CD4-positive, alpha-beta T cell treated with Interleukin-15 for 4 hours (primary cell): ENCODE data around the gene CNOT10.
"Not testable (repeated sequence)": the region's sequence is repeated elsewhere in the genome, so short reads cannot be mapped to it uniquely, and the experiment has no call there.

Source experiments
- DNase-seq: peaks from one replicate; pipeline ENCODE4 v3.0.0-alpha.2; 2020; ENCODE audit warnings: low spot score

Gene CNOT10

GRCh38 chr3:32696523-32696922 lies 11.5 kb downstream of the CNOT10 start:
- DNase-seq, result no peak

GRCh38 chr3:32698506-32698905 lies 13.5 kb downstream of the CNOT10 start:
- DNase-seq, result no peak

DNA sequence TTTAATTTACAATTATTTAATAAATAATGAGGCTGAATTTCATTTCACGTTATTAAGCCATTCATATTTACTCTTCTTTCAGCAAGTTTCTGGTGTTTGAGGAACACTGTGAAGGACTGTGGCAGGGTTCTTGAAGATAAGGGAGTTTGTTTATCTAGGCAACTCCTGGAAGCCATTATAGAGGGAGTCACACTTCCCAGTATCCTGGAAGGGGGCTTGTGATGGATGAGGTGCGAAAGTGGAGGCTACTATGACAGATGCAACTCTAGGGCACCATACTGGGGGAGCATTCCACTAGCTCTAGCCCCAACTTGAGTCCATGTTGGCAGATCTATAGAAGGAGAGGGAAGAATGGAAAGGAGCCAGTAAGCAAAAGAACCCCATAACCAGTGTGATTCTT lies 14.4 kb downstream of the CNOT10 start:
- DNase-seq, result no peak

DNA sequence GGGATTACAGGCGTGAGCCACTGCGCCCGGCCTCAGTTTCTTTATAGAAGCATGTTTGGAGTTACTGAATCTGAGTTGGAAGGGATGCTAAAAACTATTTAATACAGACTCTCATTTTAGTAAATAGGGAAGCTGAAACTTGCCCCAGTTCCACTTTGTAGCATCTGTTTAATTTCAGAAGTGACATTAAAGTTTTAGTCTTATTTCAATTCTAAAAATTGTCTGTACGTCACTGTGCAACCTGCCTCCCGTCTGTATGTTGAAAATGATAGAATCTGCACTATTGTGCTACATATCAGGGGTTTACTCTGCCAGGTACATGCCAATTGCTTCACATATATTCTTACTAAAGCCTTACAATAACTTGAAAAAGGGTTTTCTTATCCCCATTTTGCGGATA lies 15.3 kb downstream of the CNOT10 start:
- no peak for DNase-seq

DNA sequence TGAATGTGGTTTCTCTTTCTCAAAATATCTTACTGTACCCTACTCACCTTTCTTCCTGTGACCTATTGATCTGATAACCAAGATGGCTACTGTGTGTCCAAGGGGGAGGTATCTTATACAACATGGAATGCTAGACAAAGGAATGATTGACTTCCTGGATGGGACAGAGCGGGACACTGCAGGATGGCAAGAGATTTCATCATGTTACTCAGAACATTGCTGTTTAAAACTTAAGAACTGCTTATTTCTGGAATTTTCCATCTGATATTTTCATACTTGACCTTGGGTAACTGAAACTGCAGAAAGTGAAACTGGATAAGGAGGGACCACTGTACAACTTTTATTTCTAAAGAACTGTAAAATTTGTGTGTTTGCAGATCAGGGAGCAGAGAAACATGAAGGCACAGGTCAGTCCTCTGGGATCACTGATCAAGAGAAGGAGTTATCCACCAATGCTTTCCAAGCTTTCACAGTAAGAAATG lies 18.5 kb downstream of the CNOT10 start:
- no peak for DNase-seq

GRCh38 chr3:32705232-32705631 lies 20.2 kb downstream of the CNOT10 start:
- DNase-seq, result no peak

DNA sequence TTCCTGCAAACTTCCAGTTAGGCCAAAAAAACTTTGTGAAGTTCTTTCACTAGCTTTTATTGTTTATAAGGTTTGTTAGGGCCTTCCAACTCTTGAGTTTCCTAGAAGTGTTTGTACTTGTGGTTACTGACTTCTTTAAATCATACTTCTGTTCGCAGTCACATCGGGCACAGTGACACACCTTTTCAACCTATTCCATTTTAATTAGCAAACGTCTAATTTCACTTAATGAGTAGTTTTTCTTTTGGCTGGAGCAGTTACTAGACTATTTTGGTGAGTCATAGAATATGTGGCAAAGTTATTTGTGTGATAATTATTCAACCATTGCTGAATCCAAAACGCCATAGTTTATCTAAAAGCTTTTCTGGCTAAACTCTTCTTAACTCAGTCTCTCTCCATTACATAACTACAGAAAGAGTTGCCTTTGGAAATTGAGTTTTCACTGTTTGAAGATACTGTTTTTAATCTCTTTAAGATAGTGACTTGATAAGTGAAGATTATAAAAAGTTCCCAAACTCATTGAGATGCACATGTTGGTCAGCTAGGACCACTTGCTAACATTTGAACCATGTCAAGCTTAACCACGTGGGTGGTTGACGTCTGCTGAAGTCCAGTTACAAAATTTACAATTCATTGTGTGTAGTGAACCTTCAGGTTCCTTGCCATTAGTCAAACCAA lies 21.5 kb downstream of the CNOT10 start:
- peak; percentile 28 for DNase-seq

- DNase-seq, result no peak
Measured at GRCh38 chr3:32707026-32707370, 22.0 kb downstream of the CNOT10 start.

DNA sequence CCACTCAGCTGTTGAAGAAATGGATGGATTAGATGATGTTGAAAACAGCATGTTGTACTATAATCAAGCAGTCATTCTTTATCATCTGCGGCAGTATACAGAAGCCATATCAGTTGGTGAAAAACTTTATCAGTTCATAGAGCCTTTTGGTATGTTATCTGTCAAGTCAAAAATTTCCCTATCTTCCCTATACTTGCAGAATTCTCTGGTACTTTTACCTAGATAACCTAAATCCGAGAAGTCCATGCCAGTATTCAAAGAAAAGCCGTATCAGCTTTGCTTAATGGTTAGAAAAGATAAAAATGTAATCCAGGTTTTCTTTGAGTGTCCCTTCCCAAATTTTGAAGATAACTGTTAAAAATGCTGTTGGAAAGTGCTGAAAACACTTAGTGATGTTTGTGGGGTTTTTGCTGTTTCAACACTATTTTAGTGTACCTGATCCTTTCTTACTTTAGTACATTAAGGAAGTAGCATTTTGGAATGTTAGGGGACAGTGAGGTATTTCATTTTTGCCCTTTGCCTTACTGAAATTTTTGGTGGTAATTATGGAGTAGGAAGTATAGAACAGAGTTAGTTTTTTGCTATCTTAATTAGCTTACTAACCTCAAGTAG lies 23.8 kb downstream of the CNOT10 start:
- DNase-seq, result no peak

- DNase-seq, result no peak
Measured at GRCh38 chr3:32709346-32709745, 24.4 kb downstream of the CNOT10 start.

DNA sequence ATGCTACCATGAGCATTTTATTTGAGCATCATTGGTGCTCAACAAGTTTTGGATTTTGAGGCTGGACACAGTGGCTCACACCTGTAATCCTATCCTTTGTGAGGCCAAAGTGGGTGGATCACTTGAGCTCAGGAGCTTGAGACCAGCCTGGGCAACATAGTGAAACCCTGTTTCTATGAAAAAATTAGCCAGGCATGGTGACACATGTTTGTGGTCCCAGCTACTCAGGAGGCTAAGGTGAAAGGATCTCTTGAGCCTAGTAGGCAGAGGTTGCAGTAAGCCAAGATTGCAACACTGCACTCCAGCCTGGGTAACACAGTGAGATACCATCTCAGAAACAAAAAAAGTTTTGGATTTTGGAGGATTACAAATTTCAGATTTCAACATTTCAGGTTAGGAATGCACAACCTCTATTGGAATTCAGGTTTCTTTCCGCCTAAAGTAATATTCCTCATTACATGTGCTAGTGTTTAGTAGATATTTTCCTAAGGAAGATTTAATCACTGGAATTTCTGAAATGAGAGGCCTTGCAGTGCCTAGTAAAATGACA lies 27.6 kb downstream of the CNOT10 start:
- DNase-seq, result no peak

GRCh38 chr3:32713181-32713580 lies 28.2 kb downstream of the CNOT10 start:
- DNase-seq, result no peak

GRCh38 chr3:32719335-32719734 lies 34.3 kb downstream of the CNOT10 start:
- DNase-seq, result no peak

- DNase-seq, result no peak
Measured at GRCh38 chr3:32719931-32720330, 34.9 kb downstream of the CNOT10 start.

DNA sequence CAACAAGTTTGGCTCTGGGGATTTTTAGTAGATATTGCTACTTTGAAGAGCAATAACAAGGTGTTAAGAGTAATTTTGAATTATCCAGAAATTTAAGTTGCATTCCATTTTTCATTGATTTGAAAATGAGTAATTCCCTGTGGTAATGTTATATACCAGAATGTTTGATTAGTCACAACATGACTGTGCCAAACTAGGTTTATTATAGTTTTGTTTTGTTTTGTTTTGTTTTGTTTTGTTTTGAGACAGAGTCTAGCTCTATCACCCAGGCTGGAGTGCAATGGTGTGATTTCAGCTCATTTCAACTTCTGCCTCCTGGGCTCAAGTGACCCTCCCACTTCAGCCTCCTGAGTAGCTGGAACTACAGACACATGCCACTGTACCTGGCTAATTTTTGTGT lies 40.7 kb downstream of the CNOT10 start:
- DNase-seq, result no peak

- peak; percentile 18 for DNase-seq
Measured at GRCh38 chr3:32733631-32734229, 48.7 kb downstream of the CNOT10 start.

GRCh38 chr3:32734756-32735155 lies 49.8 kb downstream of the CNOT10 start:
- DNase-seq, result no peak

- not testable (repeated sequence) for DNase-seq
Measured at GRCh38 chr3:32743470-32743869, 58.5 kb downstream of the CNOT10 start.

DNA sequence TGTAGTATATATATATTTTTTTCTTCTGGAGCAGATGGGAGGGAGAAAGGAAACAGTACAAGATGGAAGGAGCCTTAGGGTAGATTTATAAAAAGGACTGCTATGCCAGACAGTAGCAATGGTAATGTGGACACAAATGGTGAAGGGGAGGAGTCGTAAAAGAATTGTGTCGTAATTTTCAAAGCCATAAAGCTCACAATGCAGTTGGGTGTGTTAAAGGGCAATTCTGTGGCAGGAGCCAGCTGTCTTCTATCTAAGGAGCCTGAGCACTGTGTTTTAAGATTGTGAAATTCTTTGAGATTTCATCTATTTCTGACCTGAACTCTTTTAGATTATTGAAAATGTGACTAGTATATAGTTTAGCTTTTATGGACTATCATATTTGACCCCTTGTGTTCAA lies 58.9 kb downstream of the CNOT10 start:
- no peak for DNase-seq

DNA sequence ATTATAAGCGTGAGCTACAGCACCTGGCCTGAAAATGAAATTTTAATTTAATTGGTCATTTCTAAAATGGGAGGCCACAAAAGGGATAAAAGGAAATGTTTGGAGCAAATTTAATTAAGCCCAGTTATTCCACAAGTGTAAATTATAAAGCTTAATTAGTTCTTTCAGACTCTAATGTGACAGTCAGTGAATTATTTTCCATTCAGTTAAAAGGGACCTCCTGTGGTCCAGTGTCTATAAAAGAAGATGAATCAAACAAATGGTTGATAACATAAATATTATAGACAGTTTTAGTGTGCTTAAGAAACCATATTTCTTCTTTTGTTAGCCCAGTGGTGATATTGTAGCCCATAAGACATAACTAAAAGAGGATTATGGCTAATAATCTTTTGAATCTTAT lies 66.4 kb downstream of the CNOT10 start:
- DNase-seq, result no peak

GRCh38 chr3:32755761-32756160 lies 70.8 kb downstream of the CNOT10 start:
- no peak for DNase-seq

- no peak for DNase-seq
Measured at GRCh38 chr3:32757618-32758374, 72.8 kb downstream of the CNOT10 start.

DNA sequence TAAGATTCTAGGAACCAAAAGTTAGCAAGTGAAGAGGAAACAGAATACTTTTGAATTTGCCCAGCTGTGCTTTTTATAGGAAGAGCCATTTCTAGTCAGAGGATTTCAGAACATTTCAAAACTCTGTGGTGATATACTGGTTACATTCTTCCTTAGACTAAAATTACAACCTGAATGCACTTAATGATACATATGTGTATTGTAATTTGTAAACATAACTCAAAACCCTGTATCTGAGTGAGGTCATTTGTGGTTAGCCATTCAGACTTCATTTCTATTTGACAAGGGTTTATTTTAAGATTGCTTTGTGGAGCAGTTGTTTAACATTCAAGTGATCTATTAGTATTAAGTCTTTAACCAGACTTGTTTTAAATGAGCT lies 73.4 kb downstream of the CNOT10 start:
- no peak for DNase-seq
